CD14-positive monocyte (primary cell): ENCODE measurements around the gene VOPP1. TPM values are rescaled to one million over a fixed set of nuclear protein-coding genes. Genes with fewer than 3 reads are reported as not detected.
A peak's percentile ranks its signal among the peaks of the same experiment; 100 is the strongest.

Experiments used
- DNase-seq, 3 donors: peaks; one replicate each; pipeline ENCODE4 v3.0.0-alpha.2; 2011 to 2022
- H2AFZ ChIP-seq: 2 replicates; pipeline ENCODE4 v1.6.0; 2012; ENCODE audit warnings: mild to moderate bottlenecking, low read depth, low read length, inconsistent platforms; ENCODE audit not compliant: insufficient read depth, poor library complexity, severe bottlenecking
- H3K27ac ChIP-seq, 2 donors: 1 replicate in 1 of 2; 2 replicates in 1 of 2; pipeline ENCODE4 v1.5.1; 2012 to 2013; ENCODE audit warnings: low read length in 2 of 2, control low read depth in 1 of 2, inconsistent platforms in 1 of 2, low read depth in 1 of 2, mild to moderate bottlenecking in 1 of 2
- H3K27me3 ChIP-seq, 2 donors: one replicate each; pipeline versions ENCODE4 v1.6.0 to v1.6.1; 2011 to 2013; ENCODE audit warnings: low read length in 2 of 2; ENCODE audit not compliant: control insufficient read depth in 2 of 2, insufficient read depth in 2 of 2
- H3K36me3 ChIP-seq, 2 donors: replicated peaks in 1 of 2; 1 replicate in 1 of 2; 2 replicates in 1 of 2; pipeline versions ENCODE4 v1.5.1 to v1.6.1; 2012 to 2013; ENCODE audit warnings: low read length in 2 of 2, control low read depth in 1 of 2, inconsistent platforms in 1 of 2, mild to moderate bottlenecking in 1 of 2; ENCODE audit not compliant: insufficient read depth in 2 of 2, control insufficient read depth in 1 of 2
- H3K4me1 ChIP-seq, 2 donors: 1 replicate in 1 of 2; 2 replicates in 1 of 2; pipeline versions ENCODE4 v1.5.1 to v1.6.1; 2012 to 2013; ENCODE audit warnings: low read length in 2 of 2, control low read depth in 1 of 2, inconsistent platforms in 1 of 2, mild to moderate bottlenecking in 1 of 2, moderate library complexity in 1 of 2; ENCODE audit not compliant: insufficient read depth in 2 of 2, control insufficient read depth in 1 of 2
- H3K4me2 ChIP-seq: replicated peaks from 2 replicates; pipeline ENCODE3; 2012; ENCODE audit warnings: low read length, moderate library complexity, mild to moderate bottlenecking; ENCODE audit not compliant: poor library complexity, severe bottlenecking; ENCODE audit errors: extremely low read depth
- H3K4me3 ChIP-seq, 3 experiments: fragments of 200-600 bp in 1 of 3; sonication (generic) in 1 of 3; replicated peaks in 1 of 3; 1 replicate in 2 of 3; 2 replicates in 1 of 3; pipeline ENCODE4 v1.5.1; 2011 to 2013; ENCODE audit warnings: low read length in 3 of 3, mild to moderate bottlenecking in 3 of 3, control low read depth in 2 of 3, low read depth in 2 of 3, inconsistent platforms in 1 of 3, moderate library complexity in 1 of 3
- H3K79me2 ChIP-seq: 2 replicates; pipeline ENCODE4 v1.6.0; 2012; ENCODE audit warnings: mild to moderate bottlenecking, control low read depth, inconsistent platforms, low read length, moderate library complexity; ENCODE audit not compliant: insufficient read depth
- H3K9ac ChIP-seq: 2 replicates; pipeline ENCODE4 v1.6.0; 2017; ENCODE audit warnings: low read length, mild to moderate bottlenecking; ENCODE audit not compliant: insufficient read depth, poor library complexity, severe bottlenecking
- H3K9me3 ChIP-seq, 2 donors: replicated peaks in 1 of 2; 1 replicate in 1 of 2; 2 replicates in 1 of 2; pipeline versions ENCODE4 v1.5.1 to v1.6.1; 2012 to 2013; ENCODE audit warnings: low read length in 2 of 2, control low read depth in 1 of 2; ENCODE audit not compliant: control insufficient read depth in 1 of 2, insufficient read depth in 1 of 2
- H4K20me1 ChIP-seq: 2 replicates; pipeline ENCODE4 v1.6.0; 2012; ENCODE audit warnings: mild to moderate bottlenecking, low read length, control low read depth, moderate library complexity; ENCODE audit not compliant: insufficient read depth
- H3K27ac Mint-ChIP-seq, 7 donors: one replicate each; pipeline ENCODE4 v1.8.0; 2020; ENCODE audit warnings: mild to moderate bottlenecking in 7 of 7, mixed read lengths in 7 of 7, moderate library complexity in 6 of 7, inconsistent platforms in 2 of 7
- H3K27me3 Mint-ChIP-seq, 3 donors: one replicate each; pipeline ENCODE4 v1.8.0; 2021 to 2022; ENCODE audit warnings: low read depth in 3 of 3, mild to moderate bottlenecking in 3 of 3, mixed read lengths in 3 of 3, moderate library complexity in 3 of 3, inconsistent platforms in 1 of 3
- H3K36me3 Mint-ChIP-seq, 2 donors: one replicate each; pipeline ENCODE4 v1.8.0; 2020; ENCODE audit warnings: mixed read lengths in 2 of 2, inconsistent platforms in 1 of 2, mild to moderate bottlenecking in 1 of 2
- H3K4me1 Mint-ChIP-seq: one replicate; pipeline ENCODE4 v1.8.0; 2020; ENCODE audit warnings: mild to moderate bottlenecking, mixed read lengths
- H3K4me3 Mint-ChIP-seq, 2 donors: one replicate each; pipeline ENCODE4 v1.8.0; 2020; ENCODE audit warnings: mild to moderate bottlenecking in 2 of 2, mixed read lengths in 2 of 2, moderate library complexity in 1 of 2
- H3K9me3 Mint-ChIP-seq, 7 donors: one replicate each; pipeline ENCODE4 v1.8.0; 2020 to 2022; ENCODE audit warnings: mixed read lengths in 7 of 7, mild to moderate bottlenecking in 6 of 7, moderate library complexity in 6 of 7, inconsistent platforms in 2 of 7
- WGBS: methylation state at CpG from one replicate; pipeline ENCODE4 v1.1.5; 2013; ENCODE audit warnings: missing lambda C conversion rate; ENCODE audit not compliant: insufficient coverage; 5-methylcytosine and 5-hydroxymethylcytosine counted together
- intact Hi-C, 2 donors: fragments of 100-400 bp; cut with micrococcal nuclease; formaldehyde crosslinking; loops; one replicate each; pipeline versions ENCODE4 v1.15.0 to v1.15.1; 2023
- polyA plus RNA-seq, 3 donors: library from polyadenylated mRNA; depleted of rRNA in 1 of 3; unstranded in 2 of 3; stranded (reverse) in 1 of 3; fragments of 300-500 nt in 2 of 3; fragments of >200 nt in 1 of 3; fragmentation: Illumina TruSeq in 2 of 3; gene quantifications; 1 replicate in 2 of 3; 2 replicates in 1 of 3; pipeline ENCODE4 v1.2.3, GENCODE V29; 2012 to 2021
- TF ChIP-seq, protein P1 (sequence below): fragments of 200-600 bp; IDR thresholded peaks from one replicate; pipeline ENCODE4 v1.8.0; 2022; ENCODE audit warnings: antibody characterized with exemption, mild to moderate bottlenecking

VOPP1 gene
- polyA plus RNA-seq, 3 donors, result 16.7 to 22.1 (median 18.0) TPM

DNA sequence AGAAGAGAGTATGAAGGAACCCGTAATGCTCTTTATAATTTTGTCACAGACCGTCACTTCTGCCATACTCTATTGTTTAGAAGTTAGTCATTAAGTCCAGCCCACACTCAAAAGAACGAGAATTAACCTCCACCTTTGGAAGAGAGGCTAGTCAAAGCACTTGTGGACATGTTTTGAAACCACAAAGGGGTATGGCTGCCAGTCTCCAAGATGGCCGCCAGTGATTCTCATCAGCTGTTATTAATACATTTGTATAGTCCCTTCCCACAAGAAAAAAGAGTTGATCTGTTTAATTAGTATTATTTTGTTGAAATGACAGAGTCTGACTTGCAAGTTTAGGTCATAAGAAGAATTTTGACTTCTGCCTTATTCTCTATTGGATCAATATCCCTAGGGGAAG is 23.2 kb upstream of the VOPP1 start:
- peaks cover 8% of the 10 kb centered on the region for H3K4me1 Mint-ChIP-seq
- DNase-seq, result no peak
- TF ChIP-seq, protein P1, sequence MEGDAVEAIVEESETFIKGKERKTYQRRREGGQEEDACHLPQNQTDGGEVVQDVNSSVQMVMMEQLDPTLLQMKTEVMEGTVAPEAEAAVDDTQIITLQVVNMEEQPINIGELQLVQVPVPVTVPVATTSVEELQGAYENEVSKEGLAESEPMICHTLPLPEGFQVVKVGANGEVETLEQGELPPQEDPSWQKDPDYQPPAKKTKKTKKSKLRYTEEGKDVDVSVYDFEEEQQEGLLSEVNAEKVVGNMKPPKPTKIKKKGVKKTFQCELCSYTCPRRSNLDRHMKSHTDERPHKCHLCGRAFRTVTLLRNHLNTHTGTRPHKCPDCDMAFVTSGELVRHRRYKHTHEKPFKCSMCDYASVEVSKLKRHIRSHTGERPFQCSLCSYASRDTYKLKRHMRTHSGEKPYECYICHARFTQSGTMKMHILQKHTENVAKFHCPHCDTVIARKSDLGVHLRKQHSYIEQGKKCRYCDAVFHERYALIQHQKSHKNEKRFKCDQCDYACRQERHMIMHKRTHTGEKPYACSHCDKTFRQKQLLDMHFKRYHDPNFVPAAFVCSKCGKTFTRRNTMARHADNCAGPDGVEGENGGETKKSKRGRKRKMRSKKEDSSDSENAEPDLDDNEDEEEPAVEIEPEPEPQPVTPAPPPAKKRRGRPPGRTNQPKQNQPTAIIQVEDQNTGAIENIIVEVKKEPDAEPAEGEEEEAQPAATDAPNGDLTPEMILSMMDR, result no peak
- Histone ChIP-seq H2AFZ (peak overlapping the region; percentile 8), H3K9ac (no peak overlapping the region), H3K9me3 (no peaks in the 10 kb centered on the region), H3K27ac (no peak overlapping the region), H3K4me3 (no peak overlapping the region), H3K79me2 (no peaks in the 10 kb centered on the region), H3K27me3 (no peaks in the 10 kb centered on the region), H3K4me1 (no peaks in the 10 kb centered on the region), H4K20me1 (no peaks in the 10 kb centered on the region), H3K4me2 (no peak overlapping the region), H3K36me3 (no peaks in the 10 kb centered on the region)
- intact Hi-C loops, result loop anchor here in 1 of 2 donors (10.0 kb wide), 2 partner anchors 231 to 369 kb away; partner anchors contain the start of genes LANCL2 and NIPSNAP2
- peaks cover 2 to 13% (median 8%) of the 10 kb centered on the region in 3 donors for H3K27me3 Mint-ChIP-seq
- H3K36me3 Mint-ChIP-seq, result no peaks in the 10 kb centered on the region
- no CpG with 5 or more reads among the region's 4 CpGs for WGBS
- no peak overlapping the region for H3K4me3 Mint-ChIP-seq
- H3K9me3 Mint-ChIP-seq, result no peaks in the 10 kb centered on the region
- no peak overlapping the region for H3K27ac Mint-ChIP-seq

DNA sequence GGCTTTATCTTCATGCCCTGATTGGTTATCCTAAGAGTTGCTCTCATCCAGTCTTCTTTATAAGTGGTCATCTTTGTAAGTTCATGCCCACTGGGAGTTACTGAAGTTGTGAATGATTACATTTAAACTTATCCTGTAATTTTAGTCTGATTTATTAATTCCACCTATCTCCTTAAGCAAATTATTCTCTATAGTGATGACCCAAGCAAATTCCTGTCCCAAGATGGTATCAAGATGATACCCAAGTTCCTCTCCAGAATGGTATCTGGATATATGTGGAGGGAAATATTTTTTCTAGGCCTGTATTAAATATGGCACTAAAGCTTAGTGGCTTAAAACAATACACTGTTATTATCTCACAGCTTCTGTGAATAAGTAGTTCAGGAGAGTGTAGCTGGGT is 22.6 kb upstream of the VOPP1 start:
- Histone ChIP-seq H3K9ac (no peak overlapping the region), H3K27ac (no peak overlapping the region), H2AFZ (no peak overlapping the region), H3K79me2 (no peaks in the 10 kb centered on the region), H3K4me3 (no peak overlapping the region), H3K36me3 (no peaks in the 10 kb centered on the region), H3K27me3 (no peaks in the 10 kb centered on the region), H3K4me2 (no peak overlapping the region), H4K20me1 (no peaks in the 10 kb centered on the region), H3K9me3 (no peaks in the 10 kb centered on the region), H3K4me1 (no peaks in the 10 kb centered on the region)
- TF ChIP-seq, protein P1, result no peak
- H3K4me3 Mint-ChIP-seq, result no peak overlapping the region
- no peak for DNase-seq
- peaks cover 8% of the 10 kb centered on the region for H3K4me1 Mint-ChIP-seq
- H3K9me3 Mint-ChIP-seq, result no peaks in the 10 kb centered on the region
- peaks cover 2 to 13% (median 8%) of the 10 kb centered on the region in 3 donors for H3K27me3 Mint-ChIP-seq
- no peaks in the 10 kb centered on the region for H3K36me3 Mint-ChIP-seq
- intact Hi-C loops, result loop anchor here in 1 of 2 donors (5.0 to 10.0 kb wide), 3 partner anchors 63 to 370 kb away; partner anchors contain the start of genes LANCL2 and NIPSNAP2
- no peak overlapping the region for H3K27ac Mint-ChIP-seq
